Activated T-cell treated with anti-CD3 and anti-CD28 coated beads for 48 hours (primary cell): ENCODE data around the gene CDC42BPA.
A peak's percentile ranks its signal among the peaks of the same experiment; 100 is the strongest.

ENCODE experiments used
- DNase-seq: peaks from one replicate; pipeline ENCODE4 v3.0.0-alpha.2; 2020; ENCODE audit warnings: low read depth

CDC42BPA gene

GRCh38 chr1:226943927-226944326 is 374.4 kb downstream of the CDC42BPA start:
- DNase-seq, result no peak

GRCh38 chr1:226943156-226943555 is 375.1 kb downstream of the CDC42BPA start:
- no peak for DNase-seq

GRCh38 chr1:226942392-226942791 is 375.9 kb downstream of the CDC42BPA start:
- DNase-seq, result no peak

- no peak for DNase-seq
Measured at GRCh38 chr1:226940806-226941067, 377.6 kb downstream of the CDC42BPA start.

- DNase-seq, result peak; percentile 99
Measured at GRCh38 chr1:226940029-226940805, 378.1 kb downstream of the CDC42BPA start, which contains the start of gene COQ8A. COQ8A (plus strand) TSS chr1:226940294; CDS start chr1:226961386, 21,092 bp downstream.
